HFFc6 (cell line): ENCODE data around the gene TMPRSS9. TPM values are rescaled to one million over a fixed set of nuclear protein-coding genes. Genes with fewer than 3 reads are reported as not detected.

ENCODE experiments used
- DNase-seq: peaks from one replicate; pipeline ENCODE4 v3.0.0-alpha.2; 2018
- H3K27ac Mint-ChIP-seq: 2 replicates; pipeline ENCODE4 v1.8.0; 2020; ENCODE audit warnings: mild to moderate bottlenecking, mixed read lengths
- H3K27me3 Mint-ChIP-seq: 2 replicates; pipeline ENCODE4 v1.8.0; 2021; ENCODE audit warnings: mild to moderate bottlenecking, moderate library complexity, mixed read lengths; ENCODE audit not compliant: insufficient read depth
- H3K36me3 Mint-ChIP-seq: 2 replicates; pipeline ENCODE4 v1.8.0; 2021; ENCODE audit warnings: low read depth, mixed read lengths
- H3K4me1 Mint-ChIP-seq: 2 replicates; pipeline ENCODE4 v1.8.0; 2020; ENCODE audit warnings: low read depth, mixed read lengths
- H3K4me3 Mint-ChIP-seq: 2 replicates; pipeline ENCODE4 v1.8.0; 2020; ENCODE audit warnings: mild to moderate bottlenecking, moderate library complexity, mixed read lengths
- H3K9me3 Mint-ChIP-seq: 2 replicates; pipeline ENCODE4 v1.8.0; 2020; ENCODE audit warnings: mild to moderate bottlenecking, mixed read lengths
- CTCF ChIP-seq: fragments of 200-600 bp; sonication (generic); IDR thresholded peaks from 2 replicates; pipeline ENCODE4 v1.5.0; 2021; ENCODE audit warnings: antibody characterized with exemption, mild to moderate bottlenecking
- total RNA-seq, 6 experiments: library from RNA; stranded (reverse); fragmentation: NEBNext Ultra II Directional; extraction: Animal tissue kit (Norgen Biotek cat#: 25700); gene quantifications; 2 replicates in 1 of 6; 3 replicates in 5 of 6; pipeline ENCODE4 v1.2.3, GENCODE V29; 2021

Gene TMPRSS9
- total RNA-seq, 6 experiments from 2014 or later: not detected

GRCh38 chr19:2363419-2363818, 3.4 kb downstream of the TMPRSS9 start:
- H3K27ac Mint-ChIP-seq: no peak overlapping the region
- DNase-seq: no peak
- H3K9me3 Mint-ChIP-seq: peaks cover 4% of the 10 kb centered on the region; the same call in 1 of the 2 replicates
- no peaks in the 10 kb centered on the region for H3K36me3 Mint-ChIP-seq
- no peak overlapping the region for H3K4me3 Mint-ChIP-seq
- TF ChIP-seq CTCF: no peak
- H3K27me3 Mint-ChIP-seq: peaks cover 24% of the 10 kb centered on the region
- H3K4me1 Mint-ChIP-seq: no peaks in the 10 kb centered on the region

GRCh38 chr19:2365201-2365970, 5.3 kb downstream of the TMPRSS9 start:
- H3K36me3 Mint-ChIP-seq: no peaks in the 10 kb centered on the region
- H3K27me3 Mint-ChIP-seq: peaks cover 15% of the 10 kb centered on the region
- H3K27ac Mint-ChIP-seq: no peak overlapping the region
- H3K4me1 Mint-ChIP-seq: no peaks in the 10 kb centered on the region
- H3K9me3 Mint-ChIP-seq: peaks cover 4% of the 10 kb centered on the region; the same call in 1 of the 2 replicates
- no peak overlapping the region for H3K4me3 Mint-ChIP-seq
- no peak for TF ChIP-seq CTCF
- DNase-seq: no peak

GRCh38 chr19:2371656-2372055, 11.6 kb downstream of the TMPRSS9 start:
- peaks cover 5% of the 10 kb centered on the region; the same call in 1 of the 2 replicates for H3K27me3 Mint-ChIP-seq
- DNase-seq: peak; percentile 75
- no peak for TF ChIP-seq CTCF
- peak overlapping the region; percentile 54; the same call in 1 of the 2 replicates for H3K27ac Mint-ChIP-seq
- peaks cover 27% of the 10 kb centered on the region for H3K4me1 Mint-ChIP-seq
- H3K4me3 Mint-ChIP-seq: peak overlapping the region; percentile 37; the same call in 1 of the 2 replicates
- no peaks in the 10 kb centered on the region for H3K36me3 Mint-ChIP-seq
- peaks cover 8% of the 10 kb centered on the region; the same call in 1 of the 2 replicates for H3K9me3 Mint-ChIP-seq

GRCh38 chr19:2372076-2372612, 12.1 kb downstream of the TMPRSS9 start:
- Mint-ChIP-seq H3K4me3 (peak overlapping the region; percentile 27; the same call in 1 of the 2 replicates), H3K36me3 (no peaks in the 10 kb centered on the region), H3K4me1 (peaks cover 27% of the 10 kb centered on the region), H3K9me3 (peaks cover 8% of the 10 kb centered on the region; the same call in 1 of the 2 replicates), H3K27me3 (peaks cover 5% of the 10 kb centered on the region; the same call in 1 of the 2 replicates), H3K27ac (peak overlapping the region; percentile 54)
- DNase-seq: no peak
- no peak for TF ChIP-seq CTCF

- Mint-ChIP-seq H3K27ac (no peak overlapping the region), H3K27me3 (peaks cover 10% of the 10 kb centered on the region), H3K36me3 (0 out of 2 replicates have a peak, but pooled peaks cover 5% of the 10 kb centered on the region), H3K4me3 (no peak overlapping the region), H3K9me3 (peaks cover 15% of the 10 kb centered on the region), H3K4me1 (peaks cover 27% of the 10 kb centered on the region)
- no peak for DNase-seq
- no peak for TF ChIP-seq CTCF
Measured at GRCh38 chr19:2374808-2375207, 14.7 kb downstream of the TMPRSS9 start.
